Activated CD8-positive, alpha-beta memory T cell treated with anti-CD3 and anti-CD28 coated beads, Interleukin-2, amount 50 U/mL, for 24 hours (primary cell): ENCODE results near the gene TBR1.

Source experiments
- DNase-seq: peaks from one replicate; pipeline ENCODE4 v3.0.0-alpha.2; 2020; ENCODE audit errors: extremely low read depth

TBR1 gene

GRCh38 chr2:161415034-161415986 is 787 bp upstream of the TBR1 start:
- DNase-seq: no peak

- no peak for DNase-seq
Measured at GRCh38 chr2:161416708-161417437, 776 bp downstream of the TBR1 start.

GRCh38 chr2:161417438-161418274 is 1.6 kb downstream of the TBR1 start:
- DNase-seq: no peak

- DNase-seq: no peak
Measured at GRCh38 chr2:161418275-161418714, 2.2 kb downstream of the TBR1 start.

- no peak for DNase-seq
Measured at GRCh38 chr2:161418715-161419637, 2.9 kb downstream of the TBR1 start.

- no peak for DNase-seq
Measured at GRCh38 chr2:161419638-161420190, 3.6 kb downstream of the TBR1 start.

- no peak for DNase-seq
Measured at GRCh38 chr2:161420406-161421074, 4.4 kb downstream of the TBR1 start.

- no peak for DNase-seq
Measured at GRCh38 chr2:161421686-161422085, 5.6 kb downstream of the TBR1 start.

GRCh38 chr2:161422816-161423403 is 6.8 kb downstream of the TBR1 start:
- no peak for DNase-seq

GRCh38 chr2:161423421-161424393 is 7.6 kb downstream of the TBR1 start:
- DNase-seq: no peak

GRCh38 chr2:161424394-161424769 is 8.3 kb downstream of the TBR1 start:
- DNase-seq: no peak

GRCh38 chr2:161424891-161425727 is 9.0 kb downstream of the TBR1 start:
- no peak for DNase-seq

GRCh38 chr2:161425728-161426454 is 9.8 kb downstream of the TBR1 start:
- DNase-seq: no peak

GRCh38 chr2:161426455-161426921 is 10.4 kb downstream of the TBR1 start:
- DNase-seq: no peak

GRCh38 chr2:161426922-161427663 is 11.0 kb downstream of the TBR1 start:
- no peak for DNase-seq
